Measurements from ENCODE around the gene ZNF853.

DNA sequence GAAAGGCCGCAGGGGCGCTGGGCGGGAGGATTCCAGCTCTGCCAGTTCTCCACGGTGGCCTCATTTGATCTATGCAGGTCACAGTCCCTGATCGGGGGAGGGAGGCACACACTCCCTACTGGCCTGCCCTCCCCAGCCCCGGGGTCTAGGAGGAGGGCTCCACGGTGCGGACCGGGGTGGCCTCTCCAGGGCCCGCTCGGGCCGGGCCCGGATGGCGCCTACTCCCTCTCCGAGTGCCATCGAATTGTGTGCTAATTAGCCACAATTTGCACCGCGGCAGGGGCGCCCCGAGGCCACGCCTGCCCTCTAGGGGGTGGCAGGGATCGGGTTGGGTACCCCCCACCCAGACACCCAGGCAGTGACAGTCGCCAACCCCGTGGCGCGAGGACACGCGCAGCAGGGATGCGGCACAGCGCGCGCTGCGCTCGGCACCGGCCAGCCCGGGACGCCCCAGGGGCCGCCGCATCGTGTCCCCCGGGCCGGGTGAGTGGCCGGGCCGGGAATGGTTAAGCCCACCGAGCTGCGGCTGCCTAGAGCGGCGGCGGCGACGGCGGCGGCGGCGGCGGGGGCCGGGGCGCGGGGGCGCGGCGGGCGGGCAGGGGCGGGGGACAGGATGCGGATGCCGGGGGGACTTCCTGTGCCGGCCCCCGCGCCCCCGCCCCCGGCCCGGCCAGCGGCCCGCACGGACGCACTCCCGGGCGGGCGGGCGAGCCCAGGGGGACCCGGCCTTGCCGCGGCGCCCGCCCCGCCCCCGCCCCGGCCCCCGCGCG lies at the start of gene ZNF853:
- TF ChIP-seq, protein P1, sequence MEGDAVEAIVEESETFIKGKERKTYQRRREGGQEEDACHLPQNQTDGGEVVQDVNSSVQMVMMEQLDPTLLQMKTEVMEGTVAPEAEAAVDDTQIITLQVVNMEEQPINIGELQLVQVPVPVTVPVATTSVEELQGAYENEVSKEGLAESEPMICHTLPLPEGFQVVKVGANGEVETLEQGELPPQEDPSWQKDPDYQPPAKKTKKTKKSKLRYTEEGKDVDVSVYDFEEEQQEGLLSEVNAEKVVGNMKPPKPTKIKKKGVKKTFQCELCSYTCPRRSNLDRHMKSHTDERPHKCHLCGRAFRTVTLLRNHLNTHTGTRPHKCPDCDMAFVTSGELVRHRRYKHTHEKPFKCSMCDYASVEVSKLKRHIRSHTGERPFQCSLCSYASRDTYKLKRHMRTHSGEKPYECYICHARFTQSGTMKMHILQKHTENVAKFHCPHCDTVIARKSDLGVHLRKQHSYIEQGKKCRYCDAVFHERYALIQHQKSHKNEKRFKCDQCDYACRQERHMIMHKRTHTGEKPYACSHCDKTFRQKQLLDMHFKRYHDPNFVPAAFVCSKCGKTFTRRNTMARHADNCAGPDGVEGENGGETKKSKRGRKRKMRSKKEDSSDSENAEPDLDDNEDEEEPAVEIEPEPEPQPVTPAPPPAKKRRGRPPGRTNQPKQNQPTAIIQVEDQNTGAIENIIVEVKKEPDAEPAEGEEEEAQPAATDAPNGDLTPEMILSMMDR (IDR thresholded peaks at IDR 0.05), result peak in 1 of 6 experiments; percentile 4
- no peak for TF ChIP-seq POLR2A (IDR thresholded peaks at IDR 0.05)

Data from thyroid gland (tissue), 4 donors.